Measurements from ENCODE around the gene KIAA0825.
A peak's percentile ranks its signal among the peaks of the same experiment; 100 is the strongest.
"Not testable (repeated sequence)": the region's sequence is repeated elsewhere in the genome, so short reads cannot be mapped to it uniquely, and the experiment has no call there.

Gene KIAA0825

DNA sequence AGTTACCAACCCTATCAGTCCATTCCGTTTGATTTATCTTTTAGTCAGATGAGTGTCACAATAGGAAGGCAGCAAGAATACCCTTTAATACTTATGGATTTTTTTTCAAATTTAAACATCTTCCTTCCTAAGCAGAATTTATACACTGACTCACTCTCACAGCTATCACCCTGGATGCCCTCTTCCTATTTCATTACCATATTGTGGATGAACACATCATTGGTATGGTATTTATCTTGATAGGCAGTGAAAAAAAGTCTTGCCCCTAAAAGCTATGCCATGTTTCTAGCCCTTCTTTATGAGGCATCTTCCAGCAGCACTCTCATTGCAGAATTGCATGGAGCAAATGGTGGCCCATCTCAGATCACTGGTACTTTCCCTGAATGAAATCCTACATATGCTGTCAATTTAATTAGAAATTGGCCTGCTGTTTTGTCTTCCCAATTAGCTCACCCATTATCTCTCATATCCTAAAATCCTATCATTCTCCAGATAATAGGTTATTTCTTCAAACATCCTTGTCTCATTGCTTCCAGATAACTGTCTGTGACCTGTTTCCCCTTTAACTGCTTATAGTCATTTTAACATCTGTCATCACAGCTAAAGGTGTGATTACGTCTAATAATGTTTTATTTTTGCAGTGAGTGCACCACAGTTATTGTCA, 443.5 kb downstream of the KIAA0825 start:
- no peak for DNase-seq (ENCODE audit: low read depth)

DNA sequence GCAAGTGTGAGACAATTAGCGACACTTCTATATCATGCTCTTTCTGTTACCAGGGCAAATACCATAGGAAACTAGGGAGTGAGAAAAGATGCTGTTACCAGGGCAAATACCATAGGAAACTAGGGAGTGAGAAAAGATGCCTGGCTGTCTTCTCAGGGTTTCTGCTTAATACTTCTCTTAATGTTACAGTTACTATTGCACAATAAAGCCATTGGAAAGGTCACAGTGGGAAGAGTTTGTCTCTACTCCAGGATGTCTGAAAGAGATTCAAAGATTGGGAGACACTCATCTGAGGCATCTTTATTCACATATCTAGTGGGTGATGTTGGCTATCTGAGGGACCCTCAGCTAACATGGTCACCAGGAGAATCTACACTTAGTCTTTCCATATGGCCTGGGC, 445.3 kb downstream of the KIAA0825 start:
- DNase-seq (ENCODE audit: low read depth) = no peak

DNA sequence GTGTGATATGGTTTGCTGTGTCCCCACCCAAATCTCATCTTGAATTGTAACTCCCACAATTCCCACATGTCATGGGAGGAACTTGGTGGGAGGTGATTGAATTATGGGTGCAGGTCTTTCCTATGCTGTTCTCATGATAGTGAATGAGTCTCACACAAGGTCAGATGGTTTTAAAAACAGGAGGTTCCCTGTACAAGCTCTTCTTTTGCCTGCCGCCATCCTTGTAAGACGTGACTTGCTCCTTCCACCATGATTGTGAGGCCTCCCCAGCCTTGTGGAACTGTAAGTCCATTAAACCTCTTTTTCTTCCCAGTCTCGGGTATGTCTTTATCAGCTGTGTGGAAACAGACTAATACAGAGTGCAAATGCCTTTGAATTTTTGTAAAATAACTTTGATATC, 447.3 kb downstream of the KIAA0825 start:
- not testable (repeated sequence) for DNase-seq (ENCODE audit: low read depth)

DNA sequence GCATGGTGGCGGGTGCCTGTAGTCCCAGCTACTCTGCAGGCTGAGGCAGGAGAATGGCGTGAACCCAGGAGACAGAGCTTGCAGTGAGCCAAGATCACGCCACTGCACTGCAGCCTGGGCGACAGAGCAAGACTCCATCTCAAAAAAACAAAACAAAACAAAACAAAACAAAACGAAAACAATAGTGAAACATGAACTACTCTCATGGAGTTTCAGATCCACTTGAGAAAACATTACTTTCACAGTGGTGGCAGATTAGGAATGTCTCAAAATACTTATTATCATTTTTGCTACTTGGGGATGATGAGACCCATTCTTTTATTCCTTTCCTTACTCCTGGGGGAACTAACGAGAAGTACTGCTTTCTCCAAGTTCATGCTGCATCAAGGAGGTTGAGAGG, 448.2 kb downstream of the KIAA0825 start:
- not testable (repeated sequence) for DNase-seq (ENCODE audit: low read depth)

DNA sequence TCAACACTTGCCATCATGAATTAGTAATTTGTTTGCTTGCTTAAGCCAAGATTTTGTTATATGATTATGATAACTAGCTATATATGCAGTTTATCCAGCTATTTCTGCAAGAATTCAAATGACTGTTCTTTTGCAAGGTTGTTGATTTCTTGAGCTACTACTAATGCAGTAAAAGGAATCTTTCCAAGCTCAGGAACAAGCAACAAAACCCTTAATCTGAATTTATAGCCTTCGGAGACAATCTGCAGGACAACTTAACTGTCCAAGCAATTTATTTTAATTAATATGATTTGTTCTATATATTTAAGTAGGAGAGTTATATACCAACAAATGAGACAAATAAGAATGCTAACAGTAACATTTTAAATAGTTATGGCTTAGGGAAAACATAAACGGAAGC, 450.3 kb downstream of the KIAA0825 start:
- DNase-seq (ENCODE audit: low read depth) = no peak

DNA sequence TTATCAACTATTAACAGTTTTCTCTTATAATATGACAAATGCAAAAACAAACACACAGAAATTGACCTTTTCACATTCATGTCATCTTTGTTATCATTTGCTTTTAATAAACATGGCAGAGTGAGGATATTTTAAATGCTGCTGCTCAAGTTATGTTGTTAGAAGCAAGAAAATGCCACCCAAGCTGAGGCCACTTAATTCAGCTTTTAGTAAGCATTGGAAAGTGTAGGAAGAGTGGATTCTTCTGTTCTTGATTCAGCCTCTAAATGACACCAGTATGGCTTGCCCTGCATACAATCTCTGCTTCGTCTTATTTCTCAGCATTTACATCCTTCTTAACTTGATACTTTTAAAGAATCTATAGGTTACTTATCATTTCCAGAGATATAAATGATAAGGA, 456.6 kb downstream of the KIAA0825 start:
- no peak for DNase-seq (ENCODE audit: low read depth)

DNA sequence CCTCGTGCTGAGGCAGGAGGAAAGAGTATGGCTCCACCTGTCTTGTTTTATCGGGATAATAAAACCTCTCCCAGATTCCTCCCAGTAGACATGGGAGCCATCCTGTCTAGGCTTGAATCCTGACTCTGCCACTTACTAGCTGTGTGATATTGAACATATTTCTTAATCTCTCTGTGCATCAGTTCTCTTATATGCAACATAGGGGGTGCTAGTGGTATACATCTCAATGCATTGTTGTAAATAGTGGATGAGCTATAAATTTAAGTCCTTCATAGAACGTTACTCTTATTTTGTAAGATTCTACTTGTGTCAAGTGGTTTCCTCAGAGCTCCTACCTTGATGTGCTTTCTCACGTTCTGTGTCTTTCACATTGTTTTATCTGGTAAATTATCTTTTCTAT, 459.3 kb downstream of the KIAA0825 start:
- DNase-seq (ENCODE audit: low read depth) = no peak

DNA sequence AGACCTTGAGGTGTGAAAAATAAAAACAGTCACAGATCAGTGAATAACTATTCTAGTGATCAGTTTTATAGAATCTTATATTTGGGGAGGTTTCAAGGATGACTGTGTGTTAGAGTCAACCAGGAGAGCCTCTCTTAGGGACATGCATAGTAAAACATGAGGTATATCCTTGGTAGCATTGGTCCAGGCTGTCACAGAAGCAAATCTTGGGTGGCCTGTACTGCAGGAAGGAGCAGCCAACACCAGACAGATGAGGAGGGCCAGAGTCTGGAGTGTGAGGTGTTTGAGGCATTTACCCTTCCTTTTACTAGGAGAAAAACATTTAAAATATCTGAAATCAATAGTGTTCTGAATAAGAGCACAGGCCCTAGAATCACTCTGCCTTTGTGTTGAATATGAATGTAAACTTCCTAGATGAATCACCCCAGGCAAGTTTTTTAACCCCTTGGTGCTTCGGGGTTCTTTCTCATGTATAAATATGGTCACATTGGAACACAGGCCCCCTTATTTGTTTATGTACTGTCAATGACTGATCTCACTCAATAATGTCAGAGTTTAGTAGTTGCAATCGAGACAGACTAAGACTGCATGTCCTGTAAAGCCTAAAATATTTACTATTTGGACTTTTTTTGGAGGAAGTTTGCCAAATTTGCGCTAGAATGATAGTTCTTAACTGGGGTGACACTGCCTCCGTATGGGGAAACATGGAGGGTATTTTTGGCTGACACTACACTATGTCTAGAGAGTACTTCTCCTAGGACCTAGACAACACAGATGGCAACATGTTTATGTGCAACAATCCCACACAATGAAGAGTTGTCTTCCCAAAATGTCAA, 460.5 kb downstream of the KIAA0825 start:
- no peak for DNase-seq (ENCODE audit: low read depth)

DNA sequence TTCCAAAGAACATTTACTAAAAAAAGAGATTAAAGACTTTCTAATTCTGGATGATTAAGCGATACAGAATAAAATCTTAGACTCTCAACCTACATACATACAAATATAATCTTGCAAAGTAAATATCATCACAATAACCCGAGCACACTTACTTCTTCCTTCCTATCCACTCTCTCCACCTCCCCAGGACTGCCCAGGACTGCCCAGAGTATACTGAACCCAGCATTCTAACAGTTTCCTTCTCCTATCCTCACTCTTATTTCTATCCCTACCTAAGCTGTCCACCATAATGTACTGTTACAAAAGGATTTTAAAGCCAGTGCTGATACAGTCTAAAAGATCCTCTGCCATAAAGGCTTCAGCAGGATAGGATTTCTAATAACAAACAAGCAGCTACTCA, 463.7 kb downstream of the KIAA0825 start:
- DNase-seq (ENCODE audit: low read depth) = no peak

DNA sequence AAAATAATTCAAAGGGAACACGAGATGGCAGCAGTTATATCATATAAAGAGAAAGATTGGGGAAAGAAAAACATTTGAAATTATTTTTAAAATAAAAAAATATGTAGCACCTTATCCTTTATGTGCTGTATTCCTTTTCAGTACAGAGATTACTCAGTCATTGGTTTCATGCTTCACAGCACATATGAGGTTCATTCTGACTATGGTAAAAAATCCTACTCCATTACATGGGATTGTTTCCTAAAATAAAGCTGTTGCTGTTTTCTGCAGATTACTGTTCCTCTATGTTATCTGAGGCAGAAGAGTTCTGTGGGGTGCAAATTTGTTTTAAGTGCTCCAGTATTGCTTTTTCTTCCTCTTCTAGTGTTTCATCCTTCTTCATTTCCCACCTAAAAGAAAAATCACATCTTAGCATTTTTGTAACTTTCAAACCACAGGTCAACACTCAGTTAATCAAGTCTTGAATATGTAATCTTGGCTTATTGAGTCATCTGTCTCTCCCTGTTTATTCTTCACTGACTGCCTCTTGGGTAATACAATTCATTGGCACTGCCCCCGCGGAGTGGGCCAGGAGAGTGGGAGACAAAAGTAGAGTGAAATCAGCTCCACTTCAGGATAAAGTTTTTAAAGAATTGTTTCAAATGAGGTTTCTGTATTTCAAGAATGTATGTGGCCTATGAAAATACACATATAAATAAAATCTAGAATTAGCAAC, 464.5 kb downstream of the KIAA0825 start:
- DNase-seq (ENCODE audit: low read depth) = no peak

DNA sequence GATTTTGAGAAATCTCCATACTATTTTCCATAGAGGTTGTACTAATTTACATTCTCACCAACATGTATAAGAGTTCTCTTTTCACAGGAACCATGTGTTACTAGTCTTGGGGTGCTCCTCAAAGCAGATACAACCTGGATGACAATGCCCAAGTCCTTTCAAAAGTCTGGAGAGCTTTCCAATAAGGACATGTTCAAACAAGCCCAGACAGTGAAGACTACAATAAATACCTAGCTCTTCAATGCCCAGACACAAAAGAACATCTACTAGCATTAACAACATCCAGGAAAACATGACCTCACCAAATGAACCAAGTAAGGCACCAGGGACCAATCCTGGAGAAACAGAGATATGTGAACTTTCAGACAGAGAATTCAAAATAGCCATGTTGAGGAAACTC, 474.8 kb downstream of the KIAA0825 start:
- not testable (repeated sequence) for DNase-seq (ENCODE audit: low read depth)

DNA sequence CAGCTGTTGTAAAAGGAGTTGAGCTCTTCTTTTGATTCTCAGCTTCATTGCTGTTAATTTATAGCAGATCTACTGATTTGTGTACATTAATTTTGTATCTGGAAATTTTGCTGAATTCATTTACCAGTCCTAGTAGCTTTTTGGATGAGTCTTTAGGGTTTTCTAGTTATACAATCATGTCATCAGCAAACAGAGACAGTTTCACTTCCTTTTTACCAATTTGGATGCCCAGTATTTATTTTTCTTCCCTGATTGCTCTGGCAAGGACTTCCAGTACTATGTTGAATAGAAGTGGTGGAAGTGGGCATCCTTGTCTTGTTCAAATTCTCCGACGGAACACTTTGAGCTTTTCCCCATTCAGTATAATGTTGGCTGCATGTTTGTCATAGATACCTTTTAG, 478.1 kb downstream of the KIAA0825 start:
- DNase-seq (ENCODE audit: low read depth) = no peak

DNA sequence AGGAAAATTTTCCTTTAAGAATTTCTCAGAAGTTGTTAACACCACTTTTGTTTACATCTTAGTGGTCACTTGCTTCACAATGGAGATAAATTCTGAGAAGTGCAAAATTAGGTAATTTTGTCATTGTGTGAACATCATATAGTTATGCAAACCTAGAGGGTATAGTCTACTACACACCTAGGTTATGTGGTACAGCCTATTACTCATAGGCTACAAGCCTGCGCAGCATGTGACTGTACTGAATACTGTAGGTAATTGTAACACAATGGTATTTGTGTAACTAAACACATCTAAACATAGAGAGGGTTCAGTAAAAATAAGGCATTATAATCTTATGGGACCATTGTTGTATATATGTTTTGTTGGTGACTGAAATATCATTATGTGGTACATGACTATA, 488.3 kb downstream of the KIAA0825 start:
- DNase-seq (ENCODE audit: low read depth) = no peak

DNA sequence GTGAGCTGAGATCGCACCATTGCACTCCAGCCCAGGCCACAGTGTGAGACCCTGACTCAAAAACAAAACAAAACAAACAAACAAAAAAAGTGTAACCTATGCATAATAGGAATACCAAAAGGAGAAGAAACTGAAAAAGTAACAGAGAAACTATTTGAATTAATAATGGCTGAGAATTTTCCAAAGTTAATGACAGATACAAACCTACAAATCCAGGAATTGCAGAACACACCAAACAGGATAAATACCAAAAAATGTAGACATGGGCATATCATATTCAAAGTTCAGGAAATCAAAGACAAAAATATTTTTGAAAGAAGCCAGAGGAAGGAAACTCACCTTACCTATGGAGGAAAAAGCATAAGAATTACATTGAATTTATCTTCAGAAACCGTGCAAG, 493.3 kb downstream of the KIAA0825 start:
- no peak for DNase-seq (ENCODE audit: low read depth)

DNA sequence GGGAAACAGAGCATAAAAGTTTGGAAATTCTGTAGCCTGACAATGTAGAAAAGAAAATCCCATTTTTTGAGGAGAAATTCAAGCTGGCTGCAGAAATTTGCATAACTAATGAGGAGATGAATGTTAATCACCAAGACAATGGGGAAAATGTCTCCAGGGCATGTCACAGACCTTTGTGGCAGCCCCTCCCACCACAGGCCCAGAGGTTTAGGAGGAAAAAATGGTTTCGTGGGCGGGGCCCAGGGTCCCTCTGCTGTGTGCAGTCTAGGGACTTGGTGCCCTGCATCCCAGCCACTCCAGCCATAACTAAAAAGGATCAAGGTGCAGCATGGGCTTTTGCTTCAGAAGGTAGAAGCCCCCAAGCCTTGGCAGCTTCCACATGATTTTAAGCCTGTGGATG, 502.1 kb downstream of the KIAA0825 start:
- not testable (repeated sequence) for DNase-seq (ENCODE audit: low read depth)

DNA sequence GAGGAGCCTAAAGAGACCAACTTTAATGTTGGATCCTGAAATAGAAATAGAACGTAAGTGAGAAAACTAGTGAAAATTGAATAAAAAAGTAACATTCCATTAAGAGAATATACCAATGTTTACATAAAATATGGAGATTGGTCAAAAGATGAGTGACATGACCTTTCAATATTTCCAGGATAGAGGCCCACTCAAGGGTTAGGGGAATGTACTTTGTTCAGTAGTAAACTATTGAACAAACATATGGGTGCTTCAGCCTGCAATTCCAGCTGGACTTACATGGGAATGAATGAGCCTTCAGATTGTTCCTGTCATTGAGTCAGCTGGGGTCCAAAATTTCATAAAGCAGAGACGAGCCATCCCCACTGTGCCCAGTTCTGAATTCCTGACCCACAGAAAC, 505.3 kb downstream of the KIAA0825 start:
- DNase-seq (ENCODE audit: low read depth) = no peak

DNA sequence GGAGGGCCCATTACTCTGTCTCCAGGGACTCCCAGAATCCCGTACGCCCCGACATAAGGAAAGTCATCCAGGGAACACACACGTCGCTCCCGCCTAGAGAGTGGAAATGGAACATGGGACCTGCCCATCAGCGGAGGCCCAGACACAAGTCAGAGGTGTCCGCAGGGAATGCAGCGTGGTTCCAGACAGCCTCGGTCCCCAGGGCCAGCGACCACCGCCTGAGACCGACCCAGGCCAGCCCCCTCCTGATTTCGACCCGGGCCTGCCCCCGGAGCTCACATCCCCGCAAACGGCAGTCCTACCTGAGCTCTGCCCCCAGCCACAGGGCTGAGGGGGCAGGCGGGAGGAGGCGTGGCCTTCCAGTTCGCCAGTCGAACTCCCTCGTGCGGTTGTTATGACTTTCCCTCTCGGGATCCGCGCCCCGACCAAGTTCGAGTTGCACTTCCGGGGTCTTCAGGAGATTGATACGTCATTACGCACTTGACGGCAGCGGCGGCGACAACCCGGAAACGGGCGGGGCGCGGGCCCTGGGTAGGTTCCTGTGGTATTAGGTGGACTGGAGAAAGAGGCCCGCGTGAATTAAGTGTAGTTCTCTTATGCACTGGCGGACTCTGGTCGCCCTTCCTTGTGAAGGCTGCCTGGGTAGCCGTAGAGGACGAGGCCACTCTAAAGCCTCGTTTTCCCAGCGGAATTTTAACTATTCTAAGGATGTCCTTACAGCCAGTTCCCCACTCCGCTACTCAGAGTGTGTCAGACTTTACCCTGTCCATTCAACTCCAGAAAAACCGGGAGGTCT, 507.0 kb downstream of the KIAA0825 start:
- DNase-seq (ENCODE audit: low read depth) = peak; percentile 86

DNA sequence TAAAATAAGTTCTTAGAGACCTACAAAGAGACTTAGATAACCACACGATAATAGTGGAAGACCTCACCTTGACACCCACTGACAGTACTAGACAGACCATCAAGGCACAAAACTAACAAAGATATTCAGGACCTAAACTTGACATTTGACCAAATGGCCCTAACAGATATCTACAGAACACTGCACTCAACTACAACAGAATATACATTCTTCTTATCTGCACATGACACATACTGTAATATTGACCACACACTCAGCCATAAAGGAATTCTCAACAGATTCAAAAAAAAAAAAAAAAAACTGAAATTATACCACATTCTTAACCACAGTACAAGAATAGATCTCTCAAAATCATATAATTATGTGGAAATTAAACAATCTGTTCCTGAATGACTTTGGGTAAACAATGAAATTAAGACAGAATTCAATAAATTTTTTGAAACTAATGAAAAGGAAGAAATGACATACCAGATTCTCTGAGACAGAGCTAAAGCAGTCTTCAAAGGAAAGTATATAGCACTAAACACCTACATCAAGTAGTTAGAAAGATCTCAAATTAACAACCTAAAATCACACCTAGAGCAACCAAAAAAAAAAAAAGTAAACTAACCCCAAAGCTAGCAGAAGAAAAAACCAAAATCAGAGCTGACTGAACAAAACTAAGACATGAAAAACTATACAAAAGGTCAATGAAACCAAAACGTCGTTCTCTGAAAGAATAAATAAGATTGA, 514.7 kb downstream of the KIAA0825 start:
- no peak for DNase-seq (ENCODE audit: low read depth)
